HCT116 (cell line): Measurements from ENCODE around the gene VRK1. TPM values are rescaled to one million over a fixed set of nuclear protein-coding genes. Genes with fewer than 3 reads are reported as not detected.

ENCODE experiments used
- ATAC-seq: fragments of 200-7000 bp; cut with Tn5 transposase; 2 replicates; pipeline ENCODE4 v1.9.1; 2020; ENCODE audit warnings: mild to moderate bottlenecking, moderate library complexity
- BruUV-seq: library from RNA; stranded (reverse); fragments of 400-500 nt; replicated peaks from 2 replicates; lab custom pipeline; 2021; lab: Mats Ljungman, UMichigan
- CTCF ChIA-PET: fragments of 300-600 bp; sonication (Branson Sonifier 250); formaldehyde crosslinking; loops from one replicate; lab custom pipeline; 2021; ENCODE audit warnings: antibody characterized with exemption; lab: Charles Lee
- POLR2A ChIA-PET: fragments of 300-600, 350-600 bp; sonication (Branson Sonifier 250); formaldehyde crosslinking; loops from one replicate; lab custom pipeline; 2021; ENCODE audit warnings: antibody characterized with exemption; lab: Charles Lee
- RAD21 ChIA-PET, 2 experiments: fragments of 300-600 bp; sonication (Branson Sonifier 250); formaldehyde crosslinking; loops; one replicate each; lab custom pipeline; 2023; ENCODE audit warnings: low total read pairs in 2 of 2; ENCODE audit not compliant: uncharacterized antibody in 2 of 2, unreplicated experiment in 2 of 2, low non-redundant PET in 1 of 2; lab: Charles Lee
- DNase-seq: peaks from one replicate; pipeline ENCODE4 v3.0.0-alpha.2; 2010; ENCODE audit warnings: low read depth, low spot score
- H2AFZ ChIP-seq: fragments of 200-600 bp; shearing (Covaris generic), sonication (generic); 2 replicates; pipeline ENCODE4 v1.6.1; 2017; ENCODE audit warnings: low read depth, mixed run types, mixed read lengths, antibody characterized with exemption, low read length; ENCODE audit not compliant: poor library complexity, severe bottlenecking
- H3K27ac ChIP-seq: 2 replicates; pipeline ENCODE4 v1.5.1; 2012; ENCODE audit warnings: low read depth, low read length
- H3K27me3 ChIP-seq: fragments of 200-600 bp; sonication (generic); 2 replicates; pipeline ENCODE4 v1.6.1; 2016; ENCODE audit warnings: mixed run types, low read length, mixed read lengths; ENCODE audit not compliant: insufficient read depth
- H3K36me3 ChIP-seq, 2 experiments: fragments of 200-500 bp in 1 of 2; fragments of 200-600 bp in 1 of 2; sonication (Bioruptor generic) in 1 of 2; sonication (generic) in 1 of 2; 2 replicates each; pipeline versions ENCODE4 v1.5.1 to v1.6.1; 2014 to 2016; ENCODE audit warnings: low read length in 2 of 2, inconsistent platforms in 1 of 2, mixed read lengths in 1 of 2, mixed run types in 1 of 2; ENCODE audit not compliant: insufficient read depth in 2 of 2, control insufficient read depth in 1 of 2
- H3K4me1 ChIP-seq, 2 experiments: fragments of 200-600 bp in 1 of 2; sonication (generic) in 1 of 2; 2 replicates each; pipeline versions ENCODE4 v1.5.1 to v1.6.1; 2012 to 2017; ENCODE audit warnings: low read length in 2 of 2, inconsistent platforms in 1 of 2, mild to moderate bottlenecking in 1 of 2, mixed read lengths in 1 of 2, mixed run types in 1 of 2, moderate library complexity in 1 of 2; ENCODE audit not compliant: insufficient read depth in 2 of 2, control insufficient read depth in 1 of 2
- H3K4me2 ChIP-seq: fragments of 200-600 bp; sonication (generic); 2 replicates; pipeline ENCODE4 v1.6.1; 2017; ENCODE audit warnings: mixed run types, low read length, mixed read lengths
- H3K4me3 ChIP-seq, 2 experiments: fragments of 200-600 bp in 1 of 2; sonication (generic) in 1 of 2; replicated peaks in 1 of 2; 2 replicates each; pipeline ENCODE4 v1.5.1; 2011 to 2016; ENCODE audit warnings: low read length in 2 of 2, control low read depth in 1 of 2, low read depth in 1 of 2, mild to moderate bottlenecking in 1 of 2, mixed read lengths in 1 of 2, mixed run types in 1 of 2
- H3K79me2 ChIP-seq: fragments of 200-600 bp; sonication (generic); 2 replicates; pipeline ENCODE4 v1.6.1; 2017; ENCODE audit warnings: mild to moderate bottlenecking, mixed run types, low read length, moderate library complexity, mixed read lengths; ENCODE audit not compliant: insufficient read depth
- H3K9ac ChIP-seq: fragments of 200-600 bp; sonication (generic); 2 replicates; pipeline ENCODE4 v1.6.1; 2016; ENCODE audit warnings: low read length, mixed read lengths
- H3K9me2 ChIP-seq: fragments of 200-600 bp; sonication (generic), shearing (Covaris generic); 2 replicates; pipeline ENCODE4 v1.6.1; 2017; ENCODE audit warnings: mixed run types, mild to moderate bottlenecking, moderate library complexity; ENCODE audit not compliant: insufficient read depth
- H3K9me3 ChIP-seq, 2 experiments: fragments of 200-500 bp in 1 of 2; fragments of 200-600 bp in 1 of 2; sonication (Bioruptor generic) in 1 of 2; sonication (generic) in 1 of 2; 2 replicates each; pipeline ENCODE4 v1.6.1; 2014 to 2017; ENCODE audit warnings: low read length in 2 of 2, mixed read lengths in 2 of 2, inconsistent platforms in 1 of 2, low read depth in 1 of 2, mild to moderate bottlenecking in 1 of 2, mixed run types in 1 of 2, moderate library complexity in 1 of 2; ENCODE audit not compliant: control insufficient read depth in 1 of 2, insufficient read depth in 1 of 2
- H4K20me1 ChIP-seq: fragments of 200-600 bp; sonication (generic), shearing (Covaris generic); 2 replicates; pipeline ENCODE4 v1.6.1; 2017; ENCODE audit warnings: mixed run types, mild to moderate bottlenecking, moderate library complexity; ENCODE audit not compliant: insufficient read depth
- ATF3 ChIP-seq: IDR thresholded peaks from 2 replicates; pipeline ENCODE4 v1.6.1; 2012
- CBX3 ChIP-seq: IDR thresholded peaks from 2 replicates; pipeline ENCODE4 v1.6.1; 2012; ENCODE audit warnings: low read depth
- CEBPB ChIP-seq: IDR thresholded peaks from 2 replicates; pipeline ENCODE4 v1.6.1; 2012; ENCODE audit warnings: low read depth
- CTCF ChIP-seq, 3 experiments: fragments of 200-600 bp in 1 of 3; sonication (generic) in 1 of 3; IDR thresholded peaks in 2 of 3; conservative IDR thresholded peaks in 1 of 3; 2 replicates each; pipeline ENCODE4 v1.5.1; 2012 to 2017; ENCODE audit warnings: low read depth in 2 of 3, low read length in 2 of 3, antibody characterized with exemption in 1 of 3, borderline replicate concordance in 1 of 3, control low read depth in 1 of 3, mild to moderate bottlenecking in 1 of 3, mixed read lengths in 1 of 3, mixed run types in 1 of 3, moderate library complexity in 1 of 3; ENCODE audit not compliant: insufficient read depth in 1 of 3
- EGR1 ChIP-seq: IDR thresholded peaks from 2 replicates; pipeline ENCODE4 v1.6.1; 2012; ENCODE audit warnings: low read depth
- ELF1 ChIP-seq: IDR thresholded peaks from 2 replicates; pipeline ENCODE4 v1.6.1; 2012; ENCODE audit warnings: low read depth, borderline replicate concordance
- EZH2 ChIP-seq: fragments of 200-600 bp; sonication (generic); IDR thresholded peaks from 2 replicates; pipeline ENCODE4 v1.6.1; 2017; ENCODE audit warnings: antibody characterized with exemption, mixed run types
- EZH2phosphoT487 ChIP-seq: fragments of 200-600 bp; IDR thresholded peaks from 2 replicates; pipeline ENCODE4 v1.6.1; 2018; ENCODE audit warnings: antibody characterized with exemption, borderline replicate concordance
- FOSL1 ChIP-seq: IDR thresholded peaks from 2 replicates; pipeline ENCODE4 v1.6.1; 2012; ENCODE audit warnings: low read depth
- MAX ChIP-seq: IDR thresholded peaks from 2 replicates; pipeline ENCODE4 v1.6.1; 2012
- POLR2AphosphoS5 ChIP-seq: IDR thresholded peaks from 2 replicates; pipeline ENCODE4 v1.6.1; 2011; ENCODE audit warnings: mild to moderate bottlenecking, low read depth, low read length, moderate library complexity
- RAD21 ChIP-seq: IDR thresholded peaks from 2 replicates; pipeline ENCODE4 v1.6.1; 2012; ENCODE audit warnings: low read depth, mild to moderate bottlenecking
- REST ChIP-seq: IDR thresholded peaks from 2 replicates; pipeline ENCODE4 v1.6.1; 2012; ENCODE audit warnings: low read depth
- SIN3A ChIP-seq: IDR thresholded peaks from 2 replicates; pipeline ENCODE4 v1.6.1; 2012; ENCODE audit warnings: low read depth
- SP1 ChIP-seq: IDR thresholded peaks from 2 replicates; pipeline ENCODE4 v1.6.1; 2012; ENCODE audit warnings: low read depth
- SRF ChIP-seq: IDR thresholded peaks from 2 replicates; pipeline ENCODE4 v1.6.1; 2012; ENCODE audit warnings: low read depth
- TCF7L2 ChIP-seq: IDR thresholded peaks from 2 replicates; pipeline ENCODE4 v1.7.0; 2011; ENCODE audit warnings: borderline replicate concordance, inconsistent platforms; ENCODE audit not compliant: insufficient read depth, insufficient read length; ENCODE audit errors: extremely low read depth
- ZBTB33 ChIP-seq: IDR thresholded peaks from 2 replicates; pipeline ENCODE4 v1.6.1; 2011; ENCODE audit warnings: mild to moderate bottlenecking, low read length, moderate library complexity; ENCODE audit not compliant: insufficient replicate concordance; ENCODE audit errors: extremely low read depth
- ZFX ChIP-seq: fragments of 450-650 bp; IDR thresholded peaks from 2 replicates; pipeline ENCODE4 v1.6.1; 2017
- ZNF274 ChIP-seq: fragments of 200-500 bp; sonication (Bioruptor generic); IDR thresholded peaks from 2 replicates; pipeline ENCODE4 v1.6.1; 2014; ENCODE audit warnings: mild to moderate bottlenecking, low read depth, low read length, inconsistent platforms
- intact Hi-C: fragments of 100-400 bp; cut with micrococcal nuclease; formaldehyde crosslinking; loops from 2 replicates; pipeline ENCODE4 v1.10.0; 2022
- total RNA-seq: library from RNA; stranded (reverse); gene quantifications from one replicate; pipeline ENCODE4 v1.2.1, GENCODE V29; 2021; ENCODE audit not compliant: unreplicated experiment

Gene VRK1
- total RNA-seq, 1 experiment from 2014 or later = 51.4 TPM

GRCh38 chr14:96906434-96906833, 109.3 kb downstream of the VRK1 start:
- Histone ChIP-seq H3K27ac (no peak overlapping the region), H3K9ac (no peak overlapping the region), H2AFZ (no peak overlapping the region), H3K36me3 (no peaks in the 10 kb centered on the region), H3K9me2 (no peaks in the 10 kb centered on the region), H3K27me3 (no peaks in the 10 kb centered on the region), H3K9me3 (no peaks in the 10 kb centered on the region), H3K79me2 (no peaks in the 10 kb centered on the region), H3K4me3 (no peak overlapping the region)
- intact Hi-C loops = no loop called here
- ChIA-PET CTCF (no interaction called here), POLR2A (no interaction called here), RAD21 (no interaction called here)
- ATAC-seq (no peak), DNase-seq (no peak)
- BruUV-seq = no TSS peak
- no peak for TF ChIP-seq EZH2phosphoT487
- TF ChIP-seq POLR2AphosphoS5 = no peak
- TF ChIP-seq ZBTB33 = no peak
- no peak for TF ChIP-seq ELF1
- no peak for TF ChIP-seq RAD21
- no peak for TF ChIP-seq EZH2
- TF ChIP-seq SP1 = no peak
- TF ChIP-seq FOSL1 = no peak
- no peak for TF ChIP-seq EGR1
- TF ChIP-seq ZNF274 = no peak
- no peak for TF ChIP-seq ZFX
- no peak for TF ChIP-seq ATF3
- TF ChIP-seq MAX = no peak
- no peak for TF ChIP-seq CEBPB
- no peak for TF ChIP-seq REST
- no peak for TF ChIP-seq CTCF (IDR thresholded peaks at IDR 0.05 in 2 of 3, conservative IDR thresholded peaks at IDR 0.05 in 1 of 3; ENCODE audit: borderline replicate concordance in 1 of 3, insufficient read depth in 1 of 3, low read depth in 2 of 3, low read length in 2 of 3)
- no peak for TF ChIP-seq CBX3
- no peak for TF ChIP-seq SIN3A
- no peak for TF ChIP-seq TCF7L2
- TF ChIP-seq SRF = no peak
- TF ChIP-seq, all 23 proteins: peak for 0
- Histone ChIP-seq H4K20me1 (no peaks in the 10 kb centered on the region), H3K4me2 (no peak overlapping the region), H3K4me1 (no peaks in the 10 kb centered on the region)
